Mesenteric fat pad (tissue), 1 donor: ENCODE data around the gene GIPC1. TPM values are rescaled to one million over a fixed set of nuclear protein-coding genes. Genes with fewer than 3 reads are reported as not detected.

Experiments used
- DNase-seq: peaks from one replicate; pipeline ENCODE4 v3.0.0-alpha.2; 2020; ENCODE audit warnings: low spot score
- total RNA-seq: library from RNA; stranded (reverse); fragmentation: NEBNext Ultra II Directional; extraction: Animal tissue kit (Norgen Biotek cat#: 25700); gene quantifications from one replicate; pipeline ENCODE4 v1.2.1, GENCODE V29; 2021
- donor health status: DM: yes; HTN: yes; CAD: no.

The GIPC1 gene
- total RNA-seq, 1 donor from 2014 or later = 75.7 TPM

GRCh38 chr19:14494910-14495671 lies 836 bp downstream of the GIPC1 start:
- no peak for DNase-seq

- DNase-seq = no peak
These were observed 1.5 kb downstream of the GIPC1 start for GRCh38 chr19:14494411-14494810.

GRCh38 chr19:14492756-14493337 lies 3.1 kb downstream of the GIPC1 start:
- DNase-seq = no peak

- DNase-seq = no peak
These were observed 8.4 kb downstream of the GIPC1 start for GRCh38 chr19:14487370-14488125.

GRCh38 chr19:14482172-14482941 lies 13.6 kb downstream of the GIPC1 start:
- no peak for DNase-seq

- DNase-seq = no peak
These were observed 15.2 kb downstream of the GIPC1 start for GRCh38 chr19:14480700-14481079.

- DNase-seq = peak; percentile 91
These were observed 15.8 kb downstream of the GIPC1 start for GRCh38 chr19:14479975-14480699.

GRCh38 chr19:14479309-14479974 lies 16.5 kb downstream of the GIPC1 start:
- no peak for DNase-seq

GRCh38 chr19:14478113-14478545 lies 17.8 kb downstream of the GIPC1 start:
- no peak for DNase-seq

GRCh38 chr19:14477418-14478112 lies 18.4 kb downstream of the GIPC1 start:
- no peak for DNase-seq

GRCh38 chr19:14476673-14477401 lies 19.1 kb downstream of the GIPC1 start:
- no peak for DNase-seq

GRCh38 chr19:14476327-14476672 lies 19.6 kb downstream of the GIPC1 start:
- no peak for DNase-seq

GRCh38 chr19:14475251-14476073 lies 20.5 kb downstream of the GIPC1 start, which contains the start of gene PTGER1:
Gene PTGER1, minus strand, starts transcription at chr19:14475354. Its CDS starts 1,034 bp downstream, at chr19:14474320.
- DNase-seq = no peak

- DNase-seq = no peak
These were observed 21.1 kb downstream of the GIPC1 start for GRCh38 chr19:14474827-14475226.

GRCh38 chr19:14473978-14474578 lies 21.8 kb downstream of the GIPC1 start:
- DNase-seq = no peak

- DNase-seq = no peak
These were observed 22.6 kb downstream of the GIPC1 start for GRCh38 chr19:14473073-14473977.
